ENCODE data around the gene LCE3E.

Gene LCE3E

DNA sequence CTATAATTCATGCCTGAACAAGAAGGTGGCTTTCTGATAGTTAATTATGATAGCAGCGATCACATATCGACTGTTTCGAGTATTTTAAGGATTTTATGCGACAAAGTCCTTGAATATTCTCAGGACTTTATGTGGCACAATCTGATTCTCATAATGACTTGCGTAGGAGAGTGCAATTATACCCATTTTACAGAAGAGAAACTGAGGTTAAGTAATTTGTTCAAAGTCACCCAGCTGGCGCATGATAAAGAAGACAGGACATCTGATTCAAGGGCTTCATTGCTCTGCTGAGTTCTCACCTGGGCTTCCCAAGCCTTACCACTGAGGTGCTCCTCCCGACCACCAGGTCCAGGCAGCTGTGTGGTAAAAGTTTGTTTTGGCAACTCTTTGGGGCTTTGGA lies 50.5 kb downstream of the LCE3E start:
- H3K27me3 ChIP-seq (ENCODE audit: insufficient read depth, poor library complexity, severe bottlenecking), result peaks cover 36% of the 10 kb centered on the region
- H3K4me3 ChIP-seq (replicated peaks; ENCODE audit: insufficient read depth, low read length), result no peak overlapping the region
- no peak for DNase-seq (ENCODE audit: low read depth in 1 of 2, low spot score in 1 of 2)
- H3K27ac ChIP-seq (replicated peaks), result no peak overlapping the region
- TF ChIP-seq GABPA (IDR thresholded peaks at IDR 0.05; ENCODE audit: low read depth) (no peak), SPI1 (IDR thresholded peaks at IDR 0.05; ENCODE audit: borderline replicate concordance, low read depth) (no peak), POLR2AphosphoS5 (IDR thresholded peaks at IDR 0.05; ENCODE audit: low read depth) (no peak)
- TF ChIP-seq, protein P1, sequence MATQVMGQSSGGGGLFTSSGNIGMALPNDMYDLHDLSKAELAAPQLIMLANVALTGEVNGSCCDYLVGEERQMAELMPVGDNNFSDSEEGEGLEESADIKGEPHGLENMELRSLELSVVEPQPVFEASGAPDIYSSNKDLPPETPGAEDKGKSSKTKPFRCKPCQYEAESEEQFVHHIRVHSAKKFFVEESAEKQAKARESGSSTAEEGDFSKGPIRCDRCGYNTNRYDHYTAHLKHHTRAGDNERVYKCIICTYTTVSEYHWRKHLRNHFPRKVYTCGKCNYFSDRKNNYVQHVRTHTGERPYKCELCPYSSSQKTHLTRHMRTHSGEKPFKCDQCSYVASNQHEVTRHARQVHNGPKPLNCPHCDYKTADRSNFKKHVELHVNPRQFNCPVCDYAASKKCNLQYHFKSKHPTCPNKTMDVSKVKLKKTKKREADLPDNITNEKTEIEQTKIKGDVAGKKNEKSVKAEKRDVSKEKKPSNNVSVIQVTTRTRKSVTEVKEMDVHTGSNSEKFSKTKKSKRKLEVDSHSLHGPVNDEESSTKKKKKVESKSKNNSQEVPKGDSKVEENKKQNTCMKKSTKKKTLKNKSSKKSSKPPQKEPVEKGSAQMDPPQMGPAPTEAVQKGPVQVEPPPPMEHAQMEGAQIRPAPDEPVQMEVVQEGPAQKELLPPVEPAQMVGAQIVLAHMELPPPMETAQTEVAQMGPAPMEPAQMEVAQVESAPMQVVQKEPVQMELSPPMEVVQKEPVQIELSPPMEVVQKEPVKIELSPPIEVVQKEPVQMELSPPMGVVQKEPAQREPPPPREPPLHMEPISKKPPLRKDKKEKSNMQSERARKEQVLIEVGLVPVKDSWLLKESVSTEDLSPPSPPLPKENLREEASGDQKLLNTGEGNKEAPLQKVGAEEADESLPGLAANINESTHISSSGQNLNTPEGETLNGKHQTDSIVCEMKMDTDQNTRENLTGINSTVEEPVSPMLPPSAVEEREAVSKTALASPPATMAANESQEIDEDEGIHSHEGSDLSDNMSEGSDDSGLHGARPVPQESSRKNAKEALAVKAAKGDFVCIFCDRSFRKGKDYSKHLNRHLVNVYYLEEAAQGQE (IDR thresholded peaks at IDR 0.05; ENCODE audit: insufficient replicate concordance, low read depth), result no peak

Measured in HL-60 (cell line).